Gastrocnemius medialis (tissue), 4 donors: ENCODE measurements around the gene CTSH.

Experiments
- POLR2A ChIP-seq, 2 donors: fragments of 450-650 bp; IDR thresholded peaks; one replicate each; pipeline ENCODE4 v1.6.1; 2017; ENCODE audit warnings: antibody characterized with exemption in 2 of 2, mild to moderate bottlenecking in 2 of 2, moderate library complexity in 2 of 2
- TF ChIP-seq, protein P1 (sequence below), 5 experiments: fragments of 450-650 bp in 3 of 5; fragments of 200-600 bp in 2 of 5; sonication (generic) in 2 of 5; IDR thresholded peaks in 4 of 5; conservative IDR thresholded peaks in 1 of 5; 1 replicate in 4 of 5; 2 replicates in 1 of 5; pipeline ENCODE4 v1.5.1; 2016 to 2019; ENCODE audit warnings: antibody characterized with exemption in 5 of 5, mild to moderate bottlenecking in 3 of 5, moderate library complexity in 3 of 5

DNA sequence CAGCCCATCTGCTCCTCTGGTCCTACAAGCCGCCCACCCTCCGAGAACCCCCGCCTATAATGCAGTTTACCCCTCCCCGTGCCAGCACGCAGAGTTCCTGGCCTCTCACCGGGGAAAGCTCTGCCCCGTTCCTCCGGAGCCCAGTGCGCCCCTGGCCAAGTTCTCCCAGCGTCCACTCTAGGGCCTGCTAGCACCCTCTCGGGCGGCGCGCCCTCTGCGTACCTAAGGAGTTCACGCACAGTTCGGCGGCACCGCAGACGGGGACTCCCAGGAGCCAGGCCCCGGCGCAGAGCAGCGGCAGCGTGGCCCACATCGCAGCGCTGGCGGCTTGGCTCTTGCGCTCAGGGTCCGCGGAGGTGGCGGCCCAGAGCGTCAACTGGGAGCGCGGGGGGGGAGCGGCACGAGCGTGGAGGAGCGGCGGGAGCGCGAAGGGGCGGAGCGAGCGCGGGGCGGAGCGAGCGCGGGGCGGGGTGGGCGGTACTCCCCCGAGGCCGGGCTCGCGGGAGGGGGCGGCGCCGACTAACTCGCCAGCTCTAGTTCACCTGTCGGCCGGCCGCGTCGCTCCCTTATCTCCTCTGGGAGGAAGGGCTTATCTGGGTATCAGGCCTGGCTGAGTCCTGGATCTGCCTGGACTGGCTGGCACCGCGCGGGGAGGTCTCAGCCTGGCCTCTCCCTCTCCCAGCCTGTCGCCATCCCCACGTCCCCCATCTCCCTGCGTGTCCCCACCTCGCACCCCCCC, at the start of gene CTSH:
- TF ChIP-seq, protein P1, sequence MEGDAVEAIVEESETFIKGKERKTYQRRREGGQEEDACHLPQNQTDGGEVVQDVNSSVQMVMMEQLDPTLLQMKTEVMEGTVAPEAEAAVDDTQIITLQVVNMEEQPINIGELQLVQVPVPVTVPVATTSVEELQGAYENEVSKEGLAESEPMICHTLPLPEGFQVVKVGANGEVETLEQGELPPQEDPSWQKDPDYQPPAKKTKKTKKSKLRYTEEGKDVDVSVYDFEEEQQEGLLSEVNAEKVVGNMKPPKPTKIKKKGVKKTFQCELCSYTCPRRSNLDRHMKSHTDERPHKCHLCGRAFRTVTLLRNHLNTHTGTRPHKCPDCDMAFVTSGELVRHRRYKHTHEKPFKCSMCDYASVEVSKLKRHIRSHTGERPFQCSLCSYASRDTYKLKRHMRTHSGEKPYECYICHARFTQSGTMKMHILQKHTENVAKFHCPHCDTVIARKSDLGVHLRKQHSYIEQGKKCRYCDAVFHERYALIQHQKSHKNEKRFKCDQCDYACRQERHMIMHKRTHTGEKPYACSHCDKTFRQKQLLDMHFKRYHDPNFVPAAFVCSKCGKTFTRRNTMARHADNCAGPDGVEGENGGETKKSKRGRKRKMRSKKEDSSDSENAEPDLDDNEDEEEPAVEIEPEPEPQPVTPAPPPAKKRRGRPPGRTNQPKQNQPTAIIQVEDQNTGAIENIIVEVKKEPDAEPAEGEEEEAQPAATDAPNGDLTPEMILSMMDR (IDR thresholded peaks at IDR 0.05 in 4 of 5, conservative IDR thresholded peaks at IDR 0.05 in 1 of 5) = no peak
- TF ChIP-seq POLR2A (IDR thresholded peaks at IDR 0.05) = peak in 1 of 2 donors; percentile 51
